GM23248 (cell line): ENCODE results near the gene NPTN. TPM values are rescaled to one million over a fixed set of nuclear protein-coding genes. Genes with fewer than 3 reads are reported as not detected.

Experiments used
- DNase-seq: peaks from one replicate; pipeline ENCODE4 v3.0.0-alpha.2; 2015
- H2AFZ ChIP-seq: fragments of 200-600 bp; sonication (generic); 2 replicates; pipeline ENCODE4 v1.6.1; 2016; ENCODE audit warnings: antibody characterized with exemption
- H3F3A ChIP-seq: fragments of 200-600 bp; sonication (generic); 2 replicates; pipeline ENCODE4 v1.6.1; 2016; ENCODE audit warnings: mild to moderate bottlenecking, antibody characterized with exemption, mixed run types; ENCODE audit not compliant: insufficient read depth
- H3K27ac ChIP-seq: fragments of 200-600 bp; sonication (generic); 2 replicates; pipeline ENCODE4 v1.5.1; 2016; ENCODE audit warnings: mild to moderate bottlenecking
- H3K27me3 ChIP-seq: fragments of 200-600 bp; sonication (generic); replicated peaks from 2 replicates; pipeline ENCODE4 v1.6.1; 2016; ENCODE audit warnings: mild to moderate bottlenecking; ENCODE audit not compliant: insufficient read depth
- H3K36me3 ChIP-seq: fragments of 200-600 bp; sonication (generic); 2 replicates; pipeline ENCODE4 v1.6.1; 2016; ENCODE audit warnings: low read depth, mild to moderate bottlenecking
- H3K4me1 ChIP-seq: fragments of 200-600 bp; sonication (generic); 2 replicates; pipeline ENCODE4 v1.6.1; 2016; ENCODE audit warnings: mild to moderate bottlenecking; ENCODE audit not compliant: insufficient read depth
- H3K4me2 ChIP-seq: fragments of 200-600 bp; sonication (generic); one replicate; pipeline ENCODE4 v1.6.1; 2016; ENCODE audit warnings: mild to moderate bottlenecking; ENCODE audit not compliant: unreplicated experiment
- H3K4me3 ChIP-seq: fragments of 200-600 bp; sonication (generic); 2 replicates; pipeline ENCODE4 v1.5.1; 2016; ENCODE audit warnings: mild to moderate bottlenecking
- H3K79me2 ChIP-seq: fragments of 200-600 bp; sonication (generic); 2 replicates; pipeline ENCODE4 v1.6.1; 2016; ENCODE audit warnings: mild to moderate bottlenecking; ENCODE audit not compliant: insufficient read depth
- H3K9ac ChIP-seq: fragments of 200-600 bp; sonication (generic); 2 replicates; pipeline ENCODE4 v1.6.1; 2016; ENCODE audit warnings: mild to moderate bottlenecking
- H3K9me2 ChIP-seq: fragments of 200-600 bp; sonication (generic); 2 replicates; pipeline ENCODE4 v1.6.1; 2016; ENCODE audit warnings: mixed run types, mild to moderate bottlenecking, moderate library complexity; ENCODE audit not compliant: insufficient read depth
- H3K9me3 ChIP-seq: fragments of 200-600 bp; sonication (generic); one replicate; pipeline ENCODE4 v1.6.1; 2017; ENCODE audit warnings: low read depth
- H4K20me1 ChIP-seq: fragments of 200-600 bp; sonication (generic); 2 replicates; pipeline ENCODE4 v1.6.0; 2016; ENCODE audit not compliant: insufficient read depth
- EZH2 ChIP-seq: fragments of 200-600 bp; sonication (generic); IDR thresholded peaks from 2 replicates; pipeline ENCODE4 v1.6.1; 2018; ENCODE audit warnings: antibody characterized with exemption, mild to moderate bottlenecking; ENCODE audit not compliant: insufficient read depth, poor library complexity, severe bottlenecking
- EZH2phosphoT487 ChIP-seq: fragments of 200-600 bp; sonication (generic); IDR thresholded peaks from 2 replicates; pipeline ENCODE4 v1.6.1; 2018; ENCODE audit warnings: antibody characterized with exemption, moderate library complexity, mild to moderate bottlenecking, low read depth; ENCODE audit not compliant: insufficient read depth
- WGBS, 2 experiments: methylation state at CpG; one replicate each; pipeline ENCODE4 v1.1.6; 2015 to 2017; ENCODE audit warnings: low lambda C conversion rate in 2 of 2, low coverage in 1 of 2; ENCODE audit errors: missing lambda C conversion rate in 2 of 2; 5-methylcytosine and 5-hydroxymethylcytosine counted together
- in situ Hi-C: fragments of 300-500 bp; cut with MboI; formaldehyde crosslinking; loops from 2 replicates; pipeline ENCODE4 v1.15.0; 2020
- polyA plus RNA-seq: library from polyadenylated mRNA; unstranded; fragments of >200 nt; fragmentation: Nextera tagmentation; extraction: Ambion mirVana; gene quantifications from 2 replicates; pipeline ENCODE4 v1.2.1, GENCODE V29; 2016
- total RNA-seq: library from RNA; depleted of rRNA; stranded (reverse); fragments of >200 nt; shearing (Covaris generic); gene quantifications from 2 replicates; pipeline ENCODE4 v1.2.3, GENCODE V29; 2014

Gene NPTN
- total and polyA plus RNA-seq, 2 experiments from 2014 or later: 128 to 183 TPM

DNA sequence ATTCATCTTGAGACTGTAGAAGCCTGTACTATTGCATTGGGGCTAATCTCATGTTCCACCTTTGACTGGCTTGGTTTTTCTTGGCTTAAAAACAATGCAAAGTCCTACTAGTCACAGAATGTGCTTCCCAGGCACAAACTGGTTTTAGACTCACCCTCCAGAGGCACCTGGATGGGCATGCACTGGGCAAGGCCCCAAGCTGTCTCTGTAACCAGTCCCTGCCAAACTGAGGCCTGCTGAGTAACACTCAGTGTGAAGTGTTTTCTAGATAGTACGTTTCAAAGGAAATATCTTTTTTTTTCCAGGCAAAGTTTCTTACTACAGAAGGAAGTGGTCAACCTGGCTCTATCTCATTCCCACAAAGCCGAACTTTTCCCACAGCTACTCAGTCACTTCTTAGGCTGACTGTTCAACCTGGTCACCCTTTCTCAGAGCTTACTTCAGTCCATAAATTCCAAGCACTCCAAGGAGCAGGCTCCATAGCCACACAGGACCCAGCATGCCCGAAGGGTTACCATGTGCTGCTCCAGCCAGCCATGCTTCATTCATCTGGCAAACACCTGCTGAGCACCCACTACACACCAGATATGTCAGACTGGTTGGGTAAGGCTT lies 57.4 kb downstream of the NPTN start:
- Histone ChIP-seq H3K27ac (no peak overlapping the region), H2AFZ (no peak overlapping the region), H3K9ac (no peak overlapping the region), H3K9me3 (no peaks in the 10 kb centered on the region), H3K36me3 (peaks cover 21% of the 10 kb centered on the region), H3K4me1 (0 out of 2 replicates have a peak, but pooled peaks cover 3% of the 10 kb centered on the region), H3K4me2 (no peak overlapping the region), H3K27me3 (no peaks in the 10 kb centered on the region), H3K4me3 (no peak overlapping the region), H3K9me2 (no peaks in the 10 kb centered on the region), H3F3A (0 out of 2 replicates have a peak, but pooled peaks cover under 1% of the 10 kb centered on the region), H4K20me1 (no peaks in the 10 kb centered on the region), H3K79me2 (peaks cover 31% of the 10 kb centered on the region)
- in situ Hi-C loops: loop anchor here (10.0 kb wide), 1 partner anchor 119 kb away; no protein-coding TSS in a partner anchor
- WGBS, 2 experiments: 86 to 88% methylated on average over 3 of the region's 3 CpGs
- no peak for TF ChIP-seq EZH2phosphoT487
- no peak for TF ChIP-seq EZH2
- DNase-seq: no peak

- TF ChIP-seq EZH2 (no peak), EZH2phosphoT487 (no peak)
- Histone ChIP-seq H2AFZ (no peak overlapping the region), H3K27ac (no peak overlapping the region), H3K4me3 (no peak overlapping the region), H3K27me3 (no peaks in the 10 kb centered on the region), H3K36me3 (peaks cover 27% of the 10 kb centered on the region), H3K9me2 (no peaks in the 10 kb centered on the region), H3K9me3 (no peaks in the 10 kb centered on the region), H3F3A (no peaks in the 10 kb centered on the region), H3K79me2 (peaks cover 17% of the 10 kb centered on the region; the same call in 1 of the 2 replicates), H3K4me1 (0 out of 2 replicates have a peak, but pooled peaks cover 3% of the 10 kb centered on the region), H3K9ac (no peak overlapping the region), H4K20me1 (no peaks in the 10 kb centered on the region), H3K4me2 (no peak overlapping the region)
- DNase-seq: peak; percentile 43
- 65 to 66% methylated on average over 9 of the region's 9 CpGs for WGBS, 2 experiments
- in situ Hi-C loops: loop anchor here (10.0 kb wide), 1 partner anchor 121 kb away; no protein-coding TSS in a partner anchor
Measured at GRCh38 chr15:73573572-73573971, 59.6 kb downstream of the NPTN start.

GRCh38 chr15:73573037-73573436 lies 60.2 kb downstream of the NPTN start:
- Histone ChIP-seq H3K4me2 (no peak overlapping the region), H3K36me3 (peaks cover 30% of the 10 kb centered on the region), H3K79me2 (peaks cover 12% of the 10 kb centered on the region; the same call in 1 of the 2 replicates), H3K9me3 (no peaks in the 10 kb centered on the region), H3K4me1 (0 out of 2 replicates have a peak, but pooled peaks cover 3% of the 10 kb centered on the region), H4K20me1 (no peaks in the 10 kb centered on the region), H3K4me3 (no peak overlapping the region), H3K27ac (no peak overlapping the region), H2AFZ (no peak overlapping the region), H3F3A (peaks cover 4% of the 10 kb centered on the region; the same call in 1 of the 2 replicates), H3K9me2 (no peaks in the 10 kb centered on the region), H3K9ac (no peak overlapping the region), H3K27me3 (no peaks in the 10 kb centered on the region)
- no peak for TF ChIP-seq EZH2
- TF ChIP-seq EZH2phosphoT487: no peak
- WGBS, 2 experiments: 65 to 76% methylated on average over 1 of the region's 1 CpG
- no peak for DNase-seq
- in situ Hi-C loops: loop anchor here (10.0 kb wide), 1 partner anchor 122 kb away; no protein-coding TSS in a partner anchor

DNA sequence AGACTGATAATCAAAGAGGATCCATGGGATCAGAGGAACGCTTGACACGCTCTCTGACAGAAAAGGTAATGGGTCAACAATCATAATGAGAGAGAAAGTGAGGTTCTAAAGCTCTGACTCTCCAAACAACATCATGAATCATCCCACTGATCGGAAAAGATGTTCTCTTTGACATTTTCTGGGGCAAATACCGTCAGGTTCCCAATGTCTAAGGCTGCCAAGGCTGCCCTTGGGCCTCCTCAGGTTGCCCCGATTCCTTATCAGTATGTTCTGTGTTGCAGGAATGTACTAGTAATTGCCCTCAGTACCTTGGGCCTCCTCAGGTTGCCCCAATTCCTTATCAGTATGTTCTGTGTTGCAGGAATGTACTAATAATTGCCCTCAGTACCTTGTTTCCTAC lies 60.9 kb downstream of the NPTN start:
- TF ChIP-seq EZH2phosphoT487 (no peak), EZH2 (no peak)
- Histone ChIP-seq H3K27ac (no peak overlapping the region), H3K4me3 (no peak overlapping the region), H3K9me2 (no peaks in the 10 kb centered on the region), H3K4me2 (no peak overlapping the region), H3K79me2 (0 out of 2 replicates have a peak, but pooled peaks cover 6% of the 10 kb centered on the region), H3K9me3 (no peaks in the 10 kb centered on the region), H4K20me1 (no peaks in the 10 kb centered on the region), H3K36me3 (peaks cover 34% of the 10 kb centered on the region), H3K27me3 (no peaks in the 10 kb centered on the region), H3F3A (peaks cover 7% of the 10 kb centered on the region; the same call in 1 of the 2 replicates), H3K9ac (no peak overlapping the region), H3K4me1 (0 out of 2 replicates have a peak, but pooled peaks cover 3% of the 10 kb centered on the region), H2AFZ (no peak overlapping the region)
- 71 to 73% methylated on average over 5 of the region's 5 CpGs for WGBS, 2 experiments
- DNase-seq: no peak
- in situ Hi-C loops: loop anchor here (10.0 kb wide), 1 partner anchor 123 kb away; no protein-coding TSS in a partner anchor
